Panc1 (cell line): ENCODE data around the gene SYNM. TPM values are rescaled to one million over a fixed set of nuclear protein-coding genes. Genes with fewer than 3 reads are reported as not detected.
A peak's percentile ranks its signal among the peaks of the same experiment; 100 is the strongest.

Experiments used
- ATAC-seq: fragments of 200-7000 bp; cut with Tn5 transposase; 2 replicates; pipeline ENCODE4 v1.9.1; 2020; ENCODE audit warnings: mild to moderate bottlenecking, moderate library complexity
- BruUV-seq: library from RNA; stranded (reverse); fragments of 400-500 nt; replicated peaks from 2 replicates; lab custom pipeline; 2021; lab: Mats Ljungman, UMichigan
- CTCF ChIA-PET: fragments of 300-600 bp; sonication (Branson Sonifier 250); formaldehyde crosslinking; loops from one replicate; lab custom pipeline; 2022; ENCODE audit warnings: antibody characterized with exemption; lab: Charles Lee
- POLR2A ChIA-PET: fragments of 300-600 bp; sonication (Branson Sonifier 250); formaldehyde crosslinking; loops from one replicate; lab custom pipeline; 2022; ENCODE audit warnings: antibody characterized with exemption; lab: Charles Lee
- DNase-seq: peaks from one replicate; pipeline ENCODE4 v3.0.0-alpha.2; 2010; ENCODE audit warnings: low read depth, low spot score
- H3K27ac ChIP-seq: 2 replicates; pipeline ENCODE4 v1.5.1; 2011; ENCODE audit warnings: mild to moderate bottlenecking, low read length, inconsistent platforms
- H3K27me3 ChIP-seq: fragments of 200-500 bp; sonication (Bioruptor generic); 2 replicates; pipeline ENCODE4 v1.6.0; 2014; ENCODE audit warnings: low read length, inconsistent platforms; ENCODE audit not compliant: control insufficient read depth, insufficient read depth
- H3K36me3 ChIP-seq: fragments of 200-500 bp; sonication (Bioruptor generic); 2 replicates; pipeline ENCODE4 v1.5.1; 2014; ENCODE audit warnings: inconsistent platforms, mild to moderate bottlenecking, low read length, moderate library complexity; ENCODE audit not compliant: control insufficient read depth, insufficient read depth
- H3K4me1 ChIP-seq: 2 replicates; pipeline ENCODE4 v1.5.1; 2011; ENCODE audit warnings: inconsistent platforms, mild to moderate bottlenecking, low read length, moderate library complexity; ENCODE audit not compliant: control insufficient read depth, insufficient read depth
- H3K4me3 ChIP-seq, 2 experiments: 2 replicates each; pipeline ENCODE4 v1.5.1; 2011 to 2012; ENCODE audit warnings: low read depth in 2 of 2, low read length in 2 of 2, mild to moderate bottlenecking in 2 of 2, inconsistent platforms in 1 of 2, moderate library complexity in 1 of 2
- H3K9me3 ChIP-seq: fragments of 200-500 bp; sonication (Bioruptor generic); 2 replicates; pipeline ENCODE4 v1.5.1; 2014; ENCODE audit warnings: low read depth, mild to moderate bottlenecking, inconsistent platforms, low read length, moderate library complexity; ENCODE audit not compliant: control insufficient read depth, insufficient read depth
- POLR2AphosphoS5 ChIP-seq: IDR thresholded peaks from 2 replicates; pipeline ENCODE4 v1.6.1; 2012; ENCODE audit warnings: mild to moderate bottlenecking, low read depth, low read length, moderate library complexity
- SIN3A ChIP-seq: IDR thresholded peaks from 2 replicates; pipeline ENCODE4 v1.6.1; 2012; ENCODE audit warnings: low read depth, mild to moderate bottlenecking, low read length, moderate library complexity, borderline replicate concordance; ENCODE audit not compliant: insufficient read depth
- TCF7L2 ChIP-seq: IDR thresholded peaks from 2 replicates; pipeline ENCODE4 v1.6.1; 2011; ENCODE audit warnings: mild to moderate bottlenecking, low read depth, low read length, inconsistent platforms
- in situ Hi-C: cut with HindIII; loops from 2 replicates; pipeline ENCODE4 v1.10.0; 2016; ENCODE audit warnings: low sequenced_read_pairs, low pct_unique_long_range_greater_than_20kb
- intact Hi-C: fragments of 100-400 bp; cut with micrococcal nuclease; formaldehyde crosslinking; loops from one replicate; pipeline ENCODE4 v1.10.0; 2022; ENCODE audit not compliant: unreplicated experiment
- total RNA-seq: library from RNA; stranded (reverse); gene quantifications from one replicate; pipeline ENCODE4 v1.2.1, GENCODE V29; 2021; ENCODE audit not compliant: unreplicated experiment
- TF ChIP-seq, protein P1 (sequence below): fragments of 450-650 bp; IDR thresholded peaks from 2 replicates; pipeline ENCODE4 v1.5.1; 2017; ENCODE audit warnings: mild to moderate bottlenecking
- TF ChIP-seq, protein P2 (sequence below), 2 experiments: IDR thresholded peaks; 2 replicates each; pipeline ENCODE4 v1.6.1; 2011 to 2012; ENCODE audit warnings: low read depth in 2 of 2, control low read depth in 1 of 2, low read length in 1 of 2, mild to moderate bottlenecking in 1 of 2, moderate library complexity in 1 of 2; ENCODE audit not compliant: insufficient read depth in 1 of 2

Gene SYNM
- total RNA-seq, 1 experiment from 2014 or later: 38.9 TPM

DNA sequence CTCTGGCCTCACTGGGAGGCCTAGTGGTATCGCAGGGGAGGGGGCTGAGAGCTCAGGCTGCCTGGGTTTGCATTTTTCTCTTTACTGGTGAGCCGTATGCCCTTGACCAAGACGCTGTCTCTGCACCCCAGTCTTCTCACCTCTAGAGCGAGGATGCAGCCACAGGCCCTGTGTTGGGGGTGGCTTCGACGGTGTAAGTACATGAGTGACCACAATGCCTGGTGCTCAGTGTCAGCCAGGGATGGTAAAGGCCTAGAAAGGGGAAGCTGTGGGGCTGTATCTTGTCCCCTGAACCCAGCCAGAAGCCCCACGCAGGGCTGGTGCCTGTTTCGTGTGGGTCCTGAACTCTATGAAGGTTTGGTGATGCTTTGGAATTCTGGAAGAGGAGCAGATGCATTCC lies 19.8 kb downstream of the SYNM start:
- ChIA-PET CTCF (no interaction called here), POLR2A (interaction anchor here (0.6 kb wide), 1 partner anchor 9 kb away, joined by 3 read pairs; no protein-coding TSS in a partner anchor)
- Histone ChIP-seq H3K4me3 (no peak overlapping the region), H3K27ac (peak overlapping the region; percentile 92), H3K9me3 (no peaks in the 10 kb centered on the region), H3K27me3 (no peaks in the 10 kb centered on the region), H3K4me1 (peaks cover 38% of the 10 kb centered on the region), H3K36me3 (peaks cover 5% of the 10 kb centered on the region; the same call in 1 of the 2 replicates)
- no TSS peak for BruUV-seq
- TF ChIP-seq SIN3A: no peak
- TF ChIP-seq TCF7L2: no peak
- no peak for TF ChIP-seq POLR2AphosphoS5
- TF ChIP-seq, protein P1, sequence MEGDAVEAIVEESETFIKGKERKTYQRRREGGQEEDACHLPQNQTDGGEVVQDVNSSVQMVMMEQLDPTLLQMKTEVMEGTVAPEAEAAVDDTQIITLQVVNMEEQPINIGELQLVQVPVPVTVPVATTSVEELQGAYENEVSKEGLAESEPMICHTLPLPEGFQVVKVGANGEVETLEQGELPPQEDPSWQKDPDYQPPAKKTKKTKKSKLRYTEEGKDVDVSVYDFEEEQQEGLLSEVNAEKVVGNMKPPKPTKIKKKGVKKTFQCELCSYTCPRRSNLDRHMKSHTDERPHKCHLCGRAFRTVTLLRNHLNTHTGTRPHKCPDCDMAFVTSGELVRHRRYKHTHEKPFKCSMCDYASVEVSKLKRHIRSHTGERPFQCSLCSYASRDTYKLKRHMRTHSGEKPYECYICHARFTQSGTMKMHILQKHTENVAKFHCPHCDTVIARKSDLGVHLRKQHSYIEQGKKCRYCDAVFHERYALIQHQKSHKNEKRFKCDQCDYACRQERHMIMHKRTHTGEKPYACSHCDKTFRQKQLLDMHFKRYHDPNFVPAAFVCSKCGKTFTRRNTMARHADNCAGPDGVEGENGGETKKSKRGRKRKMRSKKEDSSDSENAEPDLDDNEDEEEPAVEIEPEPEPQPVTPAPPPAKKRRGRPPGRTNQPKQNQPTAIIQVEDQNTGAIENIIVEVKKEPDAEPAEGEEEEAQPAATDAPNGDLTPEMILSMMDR: no peak
- TF ChIP-seq, protein P2, sequence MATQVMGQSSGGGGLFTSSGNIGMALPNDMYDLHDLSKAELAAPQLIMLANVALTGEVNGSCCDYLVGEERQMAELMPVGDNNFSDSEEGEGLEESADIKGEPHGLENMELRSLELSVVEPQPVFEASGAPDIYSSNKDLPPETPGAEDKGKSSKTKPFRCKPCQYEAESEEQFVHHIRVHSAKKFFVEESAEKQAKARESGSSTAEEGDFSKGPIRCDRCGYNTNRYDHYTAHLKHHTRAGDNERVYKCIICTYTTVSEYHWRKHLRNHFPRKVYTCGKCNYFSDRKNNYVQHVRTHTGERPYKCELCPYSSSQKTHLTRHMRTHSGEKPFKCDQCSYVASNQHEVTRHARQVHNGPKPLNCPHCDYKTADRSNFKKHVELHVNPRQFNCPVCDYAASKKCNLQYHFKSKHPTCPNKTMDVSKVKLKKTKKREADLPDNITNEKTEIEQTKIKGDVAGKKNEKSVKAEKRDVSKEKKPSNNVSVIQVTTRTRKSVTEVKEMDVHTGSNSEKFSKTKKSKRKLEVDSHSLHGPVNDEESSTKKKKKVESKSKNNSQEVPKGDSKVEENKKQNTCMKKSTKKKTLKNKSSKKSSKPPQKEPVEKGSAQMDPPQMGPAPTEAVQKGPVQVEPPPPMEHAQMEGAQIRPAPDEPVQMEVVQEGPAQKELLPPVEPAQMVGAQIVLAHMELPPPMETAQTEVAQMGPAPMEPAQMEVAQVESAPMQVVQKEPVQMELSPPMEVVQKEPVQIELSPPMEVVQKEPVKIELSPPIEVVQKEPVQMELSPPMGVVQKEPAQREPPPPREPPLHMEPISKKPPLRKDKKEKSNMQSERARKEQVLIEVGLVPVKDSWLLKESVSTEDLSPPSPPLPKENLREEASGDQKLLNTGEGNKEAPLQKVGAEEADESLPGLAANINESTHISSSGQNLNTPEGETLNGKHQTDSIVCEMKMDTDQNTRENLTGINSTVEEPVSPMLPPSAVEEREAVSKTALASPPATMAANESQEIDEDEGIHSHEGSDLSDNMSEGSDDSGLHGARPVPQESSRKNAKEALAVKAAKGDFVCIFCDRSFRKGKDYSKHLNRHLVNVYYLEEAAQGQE (IDR thresholded peaks at IDR 0.05; ENCODE audit: insufficient read depth in 1 of 2, low read depth in 2 of 2, low read length in 1 of 2): no peak
- intact Hi-C loops: no loop called here
- DNase-seq (no peak), ATAC-seq (no peak)
- in situ Hi-C loops: no loop called here

DNA sequence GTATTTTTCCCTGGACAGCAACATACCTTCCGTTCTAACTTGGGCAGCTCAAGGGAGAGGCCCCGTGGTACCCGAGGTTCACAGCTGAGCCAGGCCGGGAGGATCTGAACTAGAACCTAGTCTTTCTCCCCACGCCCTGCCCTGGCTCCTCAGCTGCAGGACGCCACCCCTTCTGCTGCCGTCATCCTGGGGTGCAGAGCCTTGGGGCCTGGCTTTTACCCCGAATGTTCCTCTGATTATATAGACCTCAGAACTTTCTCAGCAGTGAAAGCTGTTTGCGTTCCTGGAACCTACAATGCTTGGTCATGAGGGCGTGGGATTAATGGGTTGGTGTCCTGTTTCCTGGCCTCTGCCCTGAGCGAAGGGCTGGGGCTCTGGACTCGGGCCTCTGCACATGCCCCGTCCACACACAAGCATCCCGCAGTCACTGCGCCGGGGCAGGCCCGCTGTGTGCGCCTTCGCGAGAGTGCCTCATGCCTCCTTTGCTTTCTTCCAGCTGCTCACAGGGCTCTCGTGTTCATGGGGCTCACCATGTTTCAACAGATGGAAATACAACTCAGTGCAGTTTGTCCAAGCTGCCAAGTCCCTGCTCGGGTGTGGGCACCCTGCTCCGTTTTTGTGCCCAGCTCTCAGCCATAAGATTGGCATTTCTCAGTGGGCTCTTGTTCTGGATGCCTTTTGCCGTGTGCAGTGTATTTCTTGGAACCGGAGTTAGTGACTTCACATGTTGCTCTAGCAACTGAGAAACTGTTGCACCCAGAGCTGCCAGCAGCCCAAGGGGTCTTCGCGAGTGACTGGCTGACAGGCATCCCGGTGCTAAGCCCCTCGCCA lies 20.4 kb downstream of the SYNM start:
- no TSS peak for BruUV-seq
- H3K27ac ChIP-seq: peak overlapping the region; percentile 92
- intact Hi-C loops: no loop called here

More for the DNA sequence above, 20.4 kb downstream of the SYNM start:
- TF ChIP-seq SIN3A (no peak), TCF7L2 (no peak), POLR2AphosphoS5 (no peak)
- TF ChIP-seq, protein P1: no peak
- TF ChIP-seq, protein P2 (IDR thresholded peaks at IDR 0.05; ENCODE audit: insufficient read depth in 1 of 2, low read depth in 2 of 2, low read length in 1 of 2): no peak
- no peaks in the 10 kb centered on the region for H3K27me3 ChIP-seq
- H3K4me3 ChIP-seq: no peak overlapping the region
- DNase-seq (no peak), ATAC-seq (no peak)
- in situ Hi-C loops: no loop called here
- H3K4me1 ChIP-seq: peaks cover 38% of the 10 kb centered on the region
- CTCF ChIA-PET: no interaction called here
- H3K36me3 ChIP-seq: peaks cover 5% of the 10 kb centered on the region; the same call in 1 of the 2 replicates
- H3K9me3 ChIP-seq: no peaks in the 10 kb centered on the region
- POLR2A ChIA-PET: interaction anchor here (0.6 kb wide), 1 partner anchor 8 kb away, joined by 3 read pairs; no protein-coding TSS in a partner anchor
